Parathyroid adenoma (tissue), 2 donors: Measurements from ENCODE around the gene OAT.

Experiments used
- H2AFZ ChIP-seq: fragments of 300-600 bp; sonication (generic); one replicate; pipeline ENCODE4 v1.7.0; 2017; ENCODE audit warnings: antibody characterized with exemption, mild to moderate bottlenecking
- H3K27ac ChIP-seq: fragments of 300-600 bp; sonication (generic); one replicate; pipeline ENCODE4 v1.7.0; 2017
- H3K27me3 ChIP-seq: fragments of 300-600 bp; sonication (generic); one replicate; pipeline ENCODE4 v1.7.0; 2017; ENCODE audit warnings: low read length; ENCODE audit not compliant: control insufficient read depth, insufficient read depth
- H3K36me3 ChIP-seq: fragments of 300-600 bp; sonication (generic); one replicate; pipeline ENCODE4 v1.7.0; 2017; ENCODE audit warnings: low read length; ENCODE audit not compliant: control insufficient read depth, insufficient read depth
- H3K4me1 ChIP-seq: fragments of 300-600 bp; sonication (generic); one replicate; pipeline ENCODE4 v1.7.0; 2017; ENCODE audit warnings: control low read depth
- H3K4me2 ChIP-seq: fragments of 300-600 bp; sonication (generic); one replicate; pipeline ENCODE4 v1.7.0; 2017; ENCODE audit warnings: low read length
- H3K4me3 ChIP-seq: fragments of 300-600 bp; sonication (generic); one replicate; pipeline ENCODE4 v1.7.0; 2017; ENCODE audit warnings: low read depth, low read length
- H3K79me2 ChIP-seq: fragments of 300-600 bp; sonication (generic); one replicate; pipeline ENCODE4 v1.7.0; 2017; ENCODE audit warnings: control low read depth
- H3K9ac ChIP-seq: fragments of 300-600 bp; sonication (generic); one replicate; pipeline ENCODE4 v1.7.0; 2017; ENCODE audit warnings: mild to moderate bottlenecking
- H3K9me3 ChIP-seq: fragments of 300-600 bp; sonication (generic); one replicate; pipeline ENCODE4 v1.7.0; 2017; ENCODE audit warnings: low read length; ENCODE audit not compliant: control insufficient read depth
- TF ChIP-seq, protein P1 (sequence below): fragments of 300-600 bp; sonication (generic); IDR thresholded peaks from one replicate; pipeline ENCODE4 v1.7.0; 2017; ENCODE audit warnings: antibody characterized with exemption, mild to moderate bottlenecking
- donor health status: primary hyperparathyroidism.

Gene OAT

DNA sequence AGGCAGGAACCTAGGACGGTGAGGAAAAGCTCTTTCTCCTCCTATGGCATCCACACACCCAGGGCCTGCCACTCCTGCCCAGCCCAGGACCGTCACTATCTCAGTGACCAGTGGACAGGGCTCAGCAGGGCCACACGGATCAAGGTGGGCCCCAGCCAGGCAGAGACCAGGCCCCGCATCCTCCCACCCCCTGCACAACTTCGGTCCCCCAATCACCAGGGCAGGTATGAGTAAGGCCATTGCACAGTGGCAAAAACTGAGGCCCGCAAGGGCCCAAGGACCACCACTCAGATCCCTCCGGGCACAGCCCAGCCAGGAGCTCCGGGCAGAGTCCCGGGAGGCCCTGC, 30.3 kb downstream of the OAT start:
- Histone ChIP-seq H3K4me3 (peak overlapping the region; percentile 55), H3K27ac (no peak overlapping the region)

DNA sequence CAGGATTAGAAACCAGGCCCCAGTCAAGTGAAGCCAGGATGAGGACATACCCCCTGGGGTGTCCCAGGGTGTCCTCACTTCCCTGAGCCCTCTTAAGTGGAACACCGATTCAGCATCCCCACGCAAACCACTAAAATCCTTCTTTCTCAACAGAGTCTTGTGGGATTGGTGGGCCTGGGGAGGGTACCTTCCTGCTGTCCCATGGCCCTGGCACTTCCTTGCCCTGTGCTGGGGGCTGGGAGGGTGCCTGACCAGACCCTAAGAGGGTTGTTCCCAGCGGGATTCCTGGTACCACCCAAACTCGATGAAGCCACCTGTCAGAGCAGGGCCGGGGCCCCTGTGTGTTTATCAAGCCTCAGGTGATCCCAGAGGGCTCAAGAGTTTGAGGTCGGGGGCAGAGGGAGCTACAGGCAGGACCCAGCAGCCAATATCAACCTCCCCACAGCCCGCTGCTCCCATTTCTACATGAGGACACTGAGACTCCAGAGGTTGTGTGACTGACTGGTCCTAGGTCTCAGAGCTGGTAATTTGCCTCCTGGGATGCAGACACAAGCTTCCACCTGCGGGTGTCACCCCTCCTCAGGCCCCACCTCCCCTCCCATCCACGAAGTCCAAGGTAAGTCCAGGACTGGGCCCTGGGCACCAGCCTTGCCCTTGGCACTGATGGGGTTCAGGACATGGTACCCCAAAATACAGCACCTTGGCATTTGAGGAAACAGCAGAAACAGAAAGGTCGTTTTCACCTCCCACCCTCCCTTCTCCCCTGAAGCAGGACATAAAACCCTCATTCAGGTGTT, 31.4 kb downstream of the OAT start:
- Histone ChIP-seq H3K27me3 (no peaks in the 10 kb centered on the region), H3K4me2 (no peak overlapping the region), H3K4me3 (no peak overlapping the region), H2AFZ (no peak overlapping the region), H3K36me3 (no peaks in the 10 kb centered on the region), H3K79me2 (no peaks in the 10 kb centered on the region), H3K27ac (no peak overlapping the region), H3K4me1 (no peaks in the 10 kb centered on the region), H3K9ac (no peak overlapping the region), H3K9me3 (no peaks in the 10 kb centered on the region)
- TF ChIP-seq, protein P1, sequence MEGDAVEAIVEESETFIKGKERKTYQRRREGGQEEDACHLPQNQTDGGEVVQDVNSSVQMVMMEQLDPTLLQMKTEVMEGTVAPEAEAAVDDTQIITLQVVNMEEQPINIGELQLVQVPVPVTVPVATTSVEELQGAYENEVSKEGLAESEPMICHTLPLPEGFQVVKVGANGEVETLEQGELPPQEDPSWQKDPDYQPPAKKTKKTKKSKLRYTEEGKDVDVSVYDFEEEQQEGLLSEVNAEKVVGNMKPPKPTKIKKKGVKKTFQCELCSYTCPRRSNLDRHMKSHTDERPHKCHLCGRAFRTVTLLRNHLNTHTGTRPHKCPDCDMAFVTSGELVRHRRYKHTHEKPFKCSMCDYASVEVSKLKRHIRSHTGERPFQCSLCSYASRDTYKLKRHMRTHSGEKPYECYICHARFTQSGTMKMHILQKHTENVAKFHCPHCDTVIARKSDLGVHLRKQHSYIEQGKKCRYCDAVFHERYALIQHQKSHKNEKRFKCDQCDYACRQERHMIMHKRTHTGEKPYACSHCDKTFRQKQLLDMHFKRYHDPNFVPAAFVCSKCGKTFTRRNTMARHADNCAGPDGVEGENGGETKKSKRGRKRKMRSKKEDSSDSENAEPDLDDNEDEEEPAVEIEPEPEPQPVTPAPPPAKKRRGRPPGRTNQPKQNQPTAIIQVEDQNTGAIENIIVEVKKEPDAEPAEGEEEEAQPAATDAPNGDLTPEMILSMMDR: no peak

More for the DNA sequence above, 30.3 kb downstream of the OAT start:
- Histone ChIP-seq H3K27me3 (no peaks in the 10 kb centered on the region), H3K4me2 (peak overlapping the region; percentile 83), H3K4me1 (no peaks in the 10 kb centered on the region), H3K36me3 (no peaks in the 10 kb centered on the region), H3K9me3 (no peaks in the 10 kb centered on the region), H3K9ac (no peak overlapping the region), H3K79me2 (no peaks in the 10 kb centered on the region), H2AFZ (peak overlapping the region; percentile 94)
- TF ChIP-seq, protein P1: no peak

DNA sequence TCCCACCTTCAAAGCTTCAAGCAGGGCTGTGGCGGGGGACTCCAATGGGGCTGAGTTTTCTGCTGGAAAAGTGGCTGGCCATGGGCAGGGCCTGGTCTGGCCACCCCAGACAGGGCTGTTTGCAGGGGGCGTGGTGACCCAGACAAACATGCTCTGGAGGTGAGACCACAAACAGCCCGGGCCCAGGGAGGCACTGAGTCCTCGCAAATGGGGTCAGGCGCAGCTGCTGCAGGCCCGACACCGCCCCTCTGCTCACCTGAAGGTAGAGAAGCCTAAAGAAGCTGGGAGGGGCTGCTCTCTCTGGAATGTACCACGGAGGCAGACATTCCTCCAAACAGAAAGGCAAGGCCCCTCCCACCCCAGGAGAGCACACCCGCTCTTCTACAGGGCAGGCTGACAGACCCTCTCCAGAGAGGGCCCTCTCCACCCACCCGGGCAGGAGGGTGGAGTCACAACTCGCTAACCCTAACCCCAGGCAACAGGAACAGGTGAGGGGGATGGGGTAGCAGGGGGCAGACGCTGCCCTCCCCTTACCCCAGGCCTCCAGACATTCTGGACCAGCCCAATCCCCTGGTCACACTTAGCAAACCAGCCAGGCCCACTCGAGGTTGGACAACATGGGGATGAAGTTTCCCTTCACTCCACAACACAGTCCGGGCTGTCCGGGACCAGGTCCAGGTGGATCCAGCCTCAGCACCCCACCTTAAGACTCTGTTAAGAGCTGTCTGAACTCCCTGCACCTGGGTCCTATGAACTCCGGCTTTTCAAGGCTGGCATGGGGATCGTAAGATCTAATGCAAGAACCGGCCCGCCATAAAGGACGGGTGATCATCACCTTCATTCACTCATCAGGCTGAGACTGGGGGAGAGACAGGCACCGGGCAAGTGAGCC, 32.3 kb downstream of the OAT start:
- Histone ChIP-seq H3K4me3 (no peak overlapping the region), H3K36me3 (no peaks in the 10 kb centered on the region), H3K4me2 (no peak overlapping the region), H3K9me3 (no peaks in the 10 kb centered on the region), H2AFZ (no peak overlapping the region), H3K27me3 (no peaks in the 10 kb centered on the region), H3K4me1 (no peaks in the 10 kb centered on the region), H3K27ac (no peak overlapping the region), H3K9ac (no peak overlapping the region), H3K79me2 (no peaks in the 10 kb centered on the region)
- TF ChIP-seq, protein P1: no peak

DNA sequence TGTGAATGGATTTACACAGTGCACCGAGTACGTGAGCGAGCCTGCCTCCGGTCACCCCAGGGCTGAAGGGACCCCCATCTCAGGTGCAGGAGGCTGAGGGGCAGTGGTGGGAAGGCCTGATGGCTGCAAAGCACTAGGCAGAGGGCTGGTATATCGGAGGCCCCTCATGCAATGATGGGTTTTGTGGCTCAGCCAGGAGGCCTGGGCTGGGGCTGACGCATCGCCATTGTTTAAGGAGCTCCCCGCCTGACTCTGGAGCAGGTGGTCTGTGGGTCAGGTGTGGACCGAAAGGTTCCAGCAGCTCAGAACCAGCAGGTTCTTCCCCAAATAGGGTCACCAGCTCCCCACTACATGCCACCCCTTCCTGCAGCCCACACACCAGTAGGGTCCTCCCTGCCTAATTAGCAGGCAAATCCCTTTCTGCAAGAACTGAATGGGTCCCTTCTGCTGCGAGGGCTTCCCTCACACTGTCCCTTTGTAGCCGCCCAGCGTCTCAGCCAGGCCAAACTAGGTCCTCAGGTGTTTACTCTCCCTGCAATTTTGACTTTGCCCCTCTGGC, 33.0 kb downstream of the OAT start:
- Histone ChIP-seq H3K4me1 (no peaks in the 10 kb centered on the region), H3K9ac (no peak overlapping the region), H2AFZ (no peak overlapping the region), H3K27ac (no peak overlapping the region), H3K9me3 (no peaks in the 10 kb centered on the region), H3K27me3 (no peaks in the 10 kb centered on the region), H3K4me3 (no peak overlapping the region), H3K79me2 (no peaks in the 10 kb centered on the region), H3K4me2 (no peak overlapping the region), H3K36me3 (no peaks in the 10 kb centered on the region)
- TF ChIP-seq, protein P1: no peak
